GM21390 (cell line): ENCODE data around the gene CFAP20DC.

Experiments
- ATAC-seq: cut with Tn5 transposase; IDR thresholded peaks from one replicate; pipeline ENCODE4 v1.9.1; 2021; ENCODE audit not compliant: unreplicated experiment

CFAP20DC gene

DNA sequence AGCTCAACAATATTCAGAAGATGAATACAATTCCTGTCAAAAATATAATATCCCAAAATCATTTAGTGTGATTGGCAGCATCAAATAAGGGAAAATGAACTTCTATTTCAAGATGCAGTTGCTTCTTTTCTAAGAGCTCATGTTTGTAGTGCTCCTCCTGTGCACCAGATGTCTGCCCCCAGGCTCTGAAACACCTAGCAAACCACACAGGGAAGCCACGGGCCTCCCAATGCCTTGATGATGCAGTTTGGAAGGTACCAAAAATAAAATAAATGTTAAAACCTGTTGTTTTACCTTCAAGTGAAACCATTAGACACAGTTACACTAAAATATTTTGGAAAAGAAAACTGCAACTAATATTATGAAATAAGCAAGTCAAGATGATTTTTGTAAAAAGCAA is 22.2 kb downstream of the CFAP20DC start:
- no peak for ATAC-seq

- ATAC-seq = no peak
These were observed 26.2 kb downstream of the CFAP20DC start for GRCh38 chr3:59023612-59024011.

GRCh38 chr3:59017617-59017984 is 32.2 kb downstream of the CFAP20DC start:
- ATAC-seq = no peak

GRCh38 chr3:59016930-59017616 is 32.8 kb downstream of the CFAP20DC start:
- ATAC-seq = no peak

- no peak for ATAC-seq
These were observed 36.2 kb downstream of the CFAP20DC start for GRCh38 chr3:59013611-59014010.

- ATAC-seq = no peak
These were observed 42.9 kb downstream of the CFAP20DC start for GRCh38 chr3:59006634-59007517.

- no peak for ATAC-seq
These were observed 48.1 kb downstream of the CFAP20DC start for GRCh38 chr3:59001675-59002074.

- ATAC-seq = no peak
These were observed 50.1 kb downstream of the CFAP20DC start for GRCh38 chr3:58999774-59000160.

- no peak for ATAC-seq
These were observed 50.6 kb downstream of the CFAP20DC start for GRCh38 chr3:58999134-58999773.

- no peak for ATAC-seq
These were observed 51.2 kb downstream of the CFAP20DC start for GRCh38 chr3:58998476-58999117.

DNA sequence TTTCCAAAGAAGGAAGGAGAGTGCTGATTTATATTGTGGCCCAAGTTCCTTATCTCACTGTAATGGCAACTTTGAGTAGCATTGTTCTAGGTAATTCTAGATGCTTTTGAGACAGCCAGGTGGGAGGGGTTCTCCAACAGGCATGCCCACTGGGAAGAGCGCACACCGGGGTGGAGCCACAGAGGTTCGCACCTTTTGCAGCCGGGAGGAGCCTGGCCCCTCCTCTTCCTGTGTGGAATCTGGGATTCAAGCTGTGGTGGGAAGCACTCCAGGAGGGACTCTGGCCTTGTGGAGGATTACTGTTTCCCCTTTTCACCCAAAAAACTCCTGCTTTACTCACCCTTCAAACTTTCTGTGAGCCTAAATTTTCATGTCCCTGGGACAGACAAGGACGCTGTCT is 53.1 kb downstream of the CFAP20DC start:
- no peak for ATAC-seq

DNA sequence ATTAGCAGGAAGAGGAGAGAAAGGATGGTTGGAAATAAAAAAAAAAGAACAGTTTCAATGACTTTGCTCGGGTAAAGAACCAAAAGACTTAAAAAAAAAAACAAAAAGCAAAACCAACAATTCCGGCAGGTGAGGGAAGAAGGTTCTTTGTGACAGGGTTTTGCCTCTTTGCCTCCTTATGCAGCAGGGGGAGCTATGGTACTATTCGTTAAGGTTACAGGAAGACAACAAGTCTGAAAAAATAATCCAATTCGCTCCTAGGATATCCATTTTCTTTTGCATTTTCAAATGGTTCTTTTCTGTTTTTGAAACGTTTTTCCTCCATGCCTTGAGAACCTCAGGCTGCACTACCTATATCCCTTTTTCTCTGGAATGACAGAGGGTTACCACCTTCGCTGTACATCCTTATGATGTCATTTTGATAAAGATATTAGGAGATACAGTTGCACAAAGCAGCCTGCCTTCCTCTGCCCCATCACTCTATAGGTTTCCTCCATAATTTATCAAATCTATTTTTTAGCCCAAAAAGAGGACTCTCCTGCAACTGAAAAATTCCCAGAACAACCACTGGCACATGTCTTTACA is 55.0 kb downstream of the CFAP20DC start:
- ATAC-seq = no peak

GRCh38 chr3:58993547-58993946 is 56.3 kb downstream of the CFAP20DC start:
- ATAC-seq = no peak

DNA sequence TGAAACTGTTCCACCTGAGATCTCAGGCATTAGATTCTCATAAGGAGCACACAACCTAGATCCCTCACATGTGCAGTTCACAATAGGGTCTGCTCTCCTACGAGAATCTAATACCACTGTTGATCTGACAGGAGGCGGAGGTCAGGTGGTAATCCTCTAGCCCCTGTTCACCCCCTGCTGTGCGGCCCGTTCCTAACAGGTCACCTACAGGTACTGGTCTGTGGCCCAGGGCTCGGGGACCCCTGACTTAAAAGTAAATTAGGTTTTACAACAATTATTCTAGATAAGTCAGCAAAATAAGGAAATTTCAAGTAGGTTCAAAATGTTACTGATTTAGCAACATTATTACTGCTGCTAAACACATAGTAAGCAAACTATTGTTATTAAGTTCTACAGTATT is 58.2 kb downstream of the CFAP20DC start:
- ATAC-seq = no peak

DNA sequence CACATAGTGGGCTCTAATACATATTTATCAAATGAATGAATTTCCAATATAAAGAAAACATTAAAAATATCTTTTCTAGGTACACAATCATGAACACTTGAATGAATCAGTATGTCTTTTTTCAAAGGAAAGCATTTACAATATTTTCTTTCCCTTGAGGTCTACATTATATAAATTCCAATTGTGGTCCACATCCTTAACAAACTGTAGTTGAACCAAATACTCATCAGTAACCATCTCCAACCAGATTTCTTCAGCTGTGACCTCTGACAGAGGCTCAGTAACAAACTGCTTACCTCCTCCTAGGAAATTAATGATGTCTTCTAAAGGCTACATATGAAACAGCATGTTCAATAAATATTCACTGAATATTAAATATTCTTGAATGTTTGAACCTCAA is 58.8 kb downstream of the CFAP20DC start:
- ATAC-seq = no peak

DNA sequence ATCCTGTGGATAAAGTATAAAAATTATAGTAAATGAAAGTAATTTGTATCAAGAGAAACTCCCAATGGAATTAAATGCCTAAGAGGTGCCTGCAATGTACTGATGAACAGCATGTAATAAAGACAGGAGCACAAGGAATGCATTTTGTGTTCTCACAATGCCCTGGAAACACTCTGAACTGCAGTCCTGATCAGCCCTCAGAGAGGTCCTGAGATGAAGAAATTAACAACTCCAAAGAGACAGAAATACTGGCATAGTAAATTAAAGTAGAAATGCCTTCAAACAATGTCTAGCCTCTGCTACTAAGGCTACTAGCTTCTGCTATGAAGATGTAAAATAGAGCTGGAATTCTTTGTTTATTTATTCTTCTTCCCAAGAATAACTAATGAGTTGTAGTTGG is 59.9 kb downstream of the CFAP20DC start:
- ATAC-seq = no peak

GRCh38 chr3:58989163-58989562 is 60.7 kb downstream of the CFAP20DC start:
- ATAC-seq = no peak

DNA sequence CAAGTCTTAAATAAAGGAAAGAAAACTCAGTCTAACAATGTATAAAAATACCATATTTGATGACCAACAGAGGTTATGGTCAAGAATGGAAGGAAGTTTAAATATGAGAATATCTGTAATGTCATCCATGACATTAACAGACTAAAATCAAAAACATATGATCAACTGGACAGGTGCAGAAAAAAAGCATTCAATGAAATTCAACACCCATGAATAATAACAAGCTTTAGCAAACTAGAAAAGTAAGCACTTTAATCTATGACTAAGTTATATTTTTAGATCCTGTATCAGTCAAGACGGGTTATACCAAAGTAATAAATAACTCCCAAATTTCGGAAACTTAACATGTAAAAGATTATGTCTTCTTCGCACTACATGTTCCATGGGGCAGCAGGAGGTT is 61.8 kb downstream of the CFAP20DC start:
- ATAC-seq = no peak

GRCh38 chr3:58986654-58987053 is 63.2 kb downstream of the CFAP20DC start:
- no peak for ATAC-seq

DNA sequence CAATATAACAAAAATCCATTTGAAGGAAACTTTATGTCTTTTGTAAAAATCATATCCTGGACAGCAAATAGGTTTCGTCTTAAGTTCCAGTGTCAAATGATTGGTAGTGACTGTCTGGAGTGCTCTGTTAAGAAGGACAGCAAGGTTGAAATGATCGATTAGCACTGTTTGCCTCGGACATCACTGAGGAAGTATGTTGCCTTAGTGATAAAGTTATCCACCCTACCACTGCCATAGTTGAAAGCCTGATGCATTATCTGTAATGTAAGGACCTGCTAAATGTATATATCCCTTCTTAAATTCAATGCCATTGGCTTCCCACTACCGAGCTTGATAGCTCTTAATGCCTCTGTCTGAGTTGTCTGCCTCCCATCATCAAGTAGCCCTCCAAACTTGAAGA is 70.0 kb downstream of the CFAP20DC start:
- ATAC-seq = no peak

DNA sequence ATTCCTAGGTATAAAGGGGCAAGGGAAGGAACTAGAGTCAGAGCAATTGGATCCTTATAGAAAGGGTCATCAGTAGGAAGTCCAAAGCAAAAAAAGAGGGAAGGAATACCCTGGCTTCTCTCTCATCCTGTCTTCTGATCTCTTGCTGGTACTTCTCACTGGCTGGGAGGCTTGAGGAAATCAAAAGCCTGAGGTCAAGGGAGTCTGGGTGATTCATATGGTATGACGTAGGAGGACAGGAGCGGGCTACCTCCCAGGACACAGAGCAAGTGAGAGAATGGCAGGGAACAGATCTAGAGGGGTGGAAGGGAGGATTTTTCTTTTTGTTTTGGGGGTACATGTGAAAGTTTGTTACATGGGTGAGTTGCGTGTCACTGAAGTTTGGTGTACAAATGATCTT is 76.0 kb downstream of the CFAP20DC start:
- ATAC-seq = no peak
